ENCODE results near the gene CNNM4.

Gene CNNM4

DNA sequence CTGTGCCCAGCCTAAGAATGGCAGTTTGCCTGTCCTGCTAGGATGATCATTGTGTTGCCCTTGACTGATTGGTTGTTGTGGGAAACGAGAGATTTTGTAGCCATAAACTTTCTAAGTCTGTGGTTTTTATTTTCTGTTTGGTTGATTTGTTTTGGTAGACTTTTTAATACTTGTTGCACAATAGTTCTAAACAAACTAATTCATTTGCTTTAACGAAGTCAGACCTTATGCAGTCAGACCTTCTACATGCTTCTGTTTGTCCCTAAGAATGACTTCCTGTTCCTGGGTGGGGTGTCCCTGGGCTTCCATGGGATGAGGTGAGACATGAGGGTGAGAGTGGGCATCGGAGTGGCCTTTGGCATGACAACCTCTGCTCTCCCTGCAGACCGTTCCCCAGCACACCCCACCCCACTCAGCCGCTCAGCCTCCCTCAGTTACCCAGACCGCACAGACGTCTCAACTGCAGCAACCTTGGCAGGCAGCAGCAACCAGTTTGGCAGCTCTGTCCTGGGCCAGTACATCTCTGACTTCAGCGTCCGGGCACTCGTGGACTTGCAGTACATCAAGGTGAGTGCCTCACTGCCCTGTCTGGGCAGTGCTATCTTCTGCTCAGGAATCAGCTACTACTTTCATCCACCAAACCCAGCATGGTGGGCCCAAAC, 47.6 kb downstream of the CNNM4 start:
- H3K9me3 ChIP-seq: no peaks in the 10 kb centered on the region; the same call in 1 of the 2 replicates
- TF ChIP-seq Cebpa-rat (IDR thresholded peaks at IDR 0.05): no peak
- H4K20me1 ChIP-seq: no peaks in the 10 kb centered on the region
- no peak overlapping the region for H3K9ac ChIP-seq
- H3K4me2 ChIP-seq: no peak overlapping the region
- no peaks in the 10 kb centered on the region for H3K27me3 ChIP-seq
- peaks cover 25% of the 10 kb centered on the region for H3K4me1 ChIP-seq
- H3K36me3 ChIP-seq: peaks cover 46% of the 10 kb centered on the region
- no peak overlapping the region for H3K27ac ChIP-seq
- H3K4me3 ChIP-seq: no peak overlapping the region

DNA sequence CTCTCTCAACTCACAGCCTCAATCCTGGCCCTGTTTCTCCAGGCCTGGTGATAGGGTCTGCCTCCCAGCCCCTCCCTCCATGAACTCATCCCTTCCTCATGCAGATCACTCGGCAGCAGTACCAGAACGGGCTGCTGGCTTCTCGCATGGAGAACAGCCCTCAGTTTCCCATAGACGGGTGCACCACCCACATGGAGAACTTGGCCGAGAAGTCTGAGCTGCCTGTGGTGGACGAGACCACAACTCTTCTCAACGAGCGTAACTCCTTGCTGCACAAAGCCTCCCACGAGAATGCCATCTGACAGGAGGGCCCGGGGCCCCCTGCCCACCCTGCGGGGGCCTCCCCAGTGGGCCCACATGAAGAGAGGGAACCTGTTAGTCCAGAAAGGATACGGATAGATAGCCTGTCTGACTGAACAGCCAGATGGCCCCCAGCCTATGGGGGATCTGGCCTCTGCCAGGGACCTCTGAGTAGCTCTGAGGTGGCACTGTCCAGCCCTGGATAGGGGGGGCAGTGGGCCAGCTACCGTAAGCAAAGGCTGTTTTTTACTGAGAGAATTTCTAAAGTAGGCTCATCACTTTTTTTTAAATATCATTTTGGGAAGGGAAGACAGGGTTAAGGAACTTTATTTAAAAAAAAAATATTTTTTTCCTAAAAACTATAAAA, 48.6 kb downstream of the CNNM4 start:
- no peaks in the 10 kb centered on the region for H4K20me1 ChIP-seq

DNA sequence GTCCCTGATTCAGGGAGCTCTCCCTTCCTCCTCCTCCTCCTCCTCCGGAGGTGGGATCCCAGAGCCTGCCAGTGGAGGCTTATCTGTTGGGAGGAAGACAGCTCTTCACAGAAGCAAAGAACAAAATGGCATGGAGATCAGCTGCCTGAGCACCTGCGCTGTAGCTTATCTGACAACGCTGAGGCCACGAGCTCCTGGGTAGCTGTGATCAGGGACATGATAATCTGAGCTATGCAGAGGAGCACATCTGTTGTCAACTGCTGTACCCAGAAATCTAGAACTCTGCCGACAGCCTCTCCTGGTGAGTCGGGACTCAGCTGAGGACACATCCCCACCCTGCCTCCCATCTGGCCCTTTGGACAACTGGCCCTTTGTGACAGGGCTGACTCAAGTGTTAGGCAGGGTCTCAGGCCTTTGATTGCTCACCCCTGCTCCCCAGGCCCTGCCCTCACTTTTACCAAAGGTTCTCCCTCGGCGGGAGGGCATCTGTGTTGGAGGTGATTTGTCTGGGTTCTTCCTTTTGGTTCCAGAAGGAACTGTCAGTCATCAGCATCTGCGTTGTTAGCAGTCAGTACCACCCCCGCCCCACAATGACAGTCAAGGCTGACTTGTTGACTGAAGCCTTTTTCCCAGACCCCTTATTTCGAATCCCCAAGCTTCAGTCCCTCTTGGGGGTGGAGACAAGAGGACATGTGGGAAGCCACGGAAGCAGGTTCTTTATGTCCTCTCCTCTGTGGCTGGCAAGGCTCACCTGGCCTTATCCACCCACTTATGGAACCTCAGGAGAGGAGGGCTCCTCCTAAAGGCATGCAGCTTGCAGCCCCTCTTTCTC, 49.5 kb downstream of the CNNM4 start:
- no peak for TF ChIP-seq Cebpa-rat (IDR thresholded peaks at IDR 0.05)
- H3K9ac ChIP-seq: no peak overlapping the region
- H4K20me1 ChIP-seq: no peaks in the 10 kb centered on the region
- H3K27me3 ChIP-seq: no peaks in the 10 kb centered on the region
- H3K4me1 ChIP-seq: peaks cover 28% of the 10 kb centered on the region
- no peaks in the 10 kb centered on the region for H3K9me3 ChIP-seq
- no peak overlapping the region for H3K27ac ChIP-seq
- peaks cover 35% of the 10 kb centered on the region for H3K36me3 ChIP-seq
- no peak overlapping the region for H3K4me3 ChIP-seq
- H3K4me2 ChIP-seq: no peak overlapping the region

More for the DNA sequence above, 48.6 kb downstream of the CNNM4 start:
- no peaks in the 10 kb centered on the region; the same call in 1 of the 2 replicates for H3K9me3 ChIP-seq
- peaks cover 25% of the 10 kb centered on the region for H3K4me1 ChIP-seq
- peaks cover 40% of the 10 kb centered on the region for H3K36me3 ChIP-seq
- no peaks in the 10 kb centered on the region for H3K27me3 ChIP-seq
- TF ChIP-seq Cebpa-rat (IDR thresholded peaks at IDR 0.05): no peak
- H3K27ac ChIP-seq: no peak overlapping the region
- H3K4me3 ChIP-seq: no peak overlapping the region
- no peak overlapping the region for H3K9ac ChIP-seq
- H3K4me2 ChIP-seq: no peak overlapping the region

GRCh38 chr2:96810783-96811192, 50.1 kb downstream of the CNNM4 start:
- Histone ChIP-seq H3K27ac (no peak overlapping the region), H3K4me3 (no peak overlapping the region), H3K27me3 (no peaks in the 10 kb centered on the region), H3K36me3 (peaks cover 35% of the 10 kb centered on the region), H3K9me3 (no peaks in the 10 kb centered on the region), H3K4me2 (no peak overlapping the region), H3K4me1 (peaks cover 31% of the 10 kb centered on the region), H3K9ac (no peak overlapping the region), H4K20me1 (no peaks in the 10 kb centered on the region)
- no peak for TF ChIP-seq Cebpa-rat (IDR thresholded peaks at IDR 0.05)

DNA sequence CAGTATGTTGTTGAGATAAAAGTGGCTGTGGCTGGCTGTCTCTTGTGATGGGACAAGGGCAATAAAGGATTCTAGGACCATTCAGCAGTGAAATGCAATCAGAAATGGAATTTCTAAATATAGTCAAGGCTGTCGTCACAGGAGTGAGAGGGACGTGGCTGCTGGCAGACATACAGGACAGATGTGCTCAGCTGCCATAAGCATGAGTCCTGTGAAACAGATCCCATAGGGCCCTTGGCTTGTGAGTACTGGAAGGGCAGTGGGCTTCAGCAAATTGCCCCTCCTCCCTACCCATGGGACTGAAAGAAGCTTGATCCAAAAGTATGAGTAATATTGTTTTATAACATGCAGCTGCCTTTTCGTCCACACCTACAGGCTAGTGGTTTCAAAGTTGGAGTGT, 51.2 kb downstream of the CNNM4 start:
- TF ChIP-seq Cebpa-rat (IDR thresholded peaks at IDR 0.05): no peak
- Histone ChIP-seq H3K9ac (no peak overlapping the region), H3K4me1 (peaks cover 22% of the 10 kb centered on the region), H3K4me3 (no peak overlapping the region), H3K9me3 (no peaks in the 10 kb centered on the region), H3K4me2 (peak overlapping the region; percentile 39), H3K27ac (no peak overlapping the region), H4K20me1 (peaks cover 3% of the 10 kb centered on the region), H3K27me3 (no peaks in the 10 kb centered on the region), H3K36me3 (peaks cover 35% of the 10 kb centered on the region)

DNA sequence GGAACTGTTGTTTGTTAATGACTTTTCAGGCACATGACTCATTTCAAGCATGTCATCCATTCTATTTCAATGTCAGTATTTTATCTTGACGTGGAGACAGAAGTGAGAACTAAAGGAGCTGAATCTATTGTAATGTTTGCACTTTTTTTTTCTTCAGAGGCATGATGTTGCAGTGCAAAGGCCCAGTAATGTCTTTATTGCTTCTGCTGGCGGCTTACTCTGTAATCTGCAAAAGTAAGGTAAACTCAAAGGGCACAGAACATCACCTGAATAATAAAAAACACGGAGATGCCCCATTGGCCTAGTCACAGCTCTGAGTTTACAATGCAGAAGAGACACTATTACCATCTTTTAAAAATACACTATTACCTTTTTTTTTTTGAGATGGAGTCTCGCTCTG, 53.0 kb downstream of the CNNM4 start:
- Histone ChIP-seq H3K27ac (no peak overlapping the region), H3K4me2 (no peak overlapping the region), H3K4me1 (peaks cover 37% of the 10 kb centered on the region), H3K9ac (no peak overlapping the region), H3K36me3 (peaks cover 31% of the 10 kb centered on the region), H3K9me3 (no peaks in the 10 kb centered on the region), H3K27me3 (no peaks in the 10 kb centered on the region), H4K20me1 (peaks cover 20% of the 10 kb centered on the region), H3K4me3 (no peak overlapping the region)
- TF ChIP-seq Cebpa-rat (IDR thresholded peaks at IDR 0.05): no peak

DNA sequence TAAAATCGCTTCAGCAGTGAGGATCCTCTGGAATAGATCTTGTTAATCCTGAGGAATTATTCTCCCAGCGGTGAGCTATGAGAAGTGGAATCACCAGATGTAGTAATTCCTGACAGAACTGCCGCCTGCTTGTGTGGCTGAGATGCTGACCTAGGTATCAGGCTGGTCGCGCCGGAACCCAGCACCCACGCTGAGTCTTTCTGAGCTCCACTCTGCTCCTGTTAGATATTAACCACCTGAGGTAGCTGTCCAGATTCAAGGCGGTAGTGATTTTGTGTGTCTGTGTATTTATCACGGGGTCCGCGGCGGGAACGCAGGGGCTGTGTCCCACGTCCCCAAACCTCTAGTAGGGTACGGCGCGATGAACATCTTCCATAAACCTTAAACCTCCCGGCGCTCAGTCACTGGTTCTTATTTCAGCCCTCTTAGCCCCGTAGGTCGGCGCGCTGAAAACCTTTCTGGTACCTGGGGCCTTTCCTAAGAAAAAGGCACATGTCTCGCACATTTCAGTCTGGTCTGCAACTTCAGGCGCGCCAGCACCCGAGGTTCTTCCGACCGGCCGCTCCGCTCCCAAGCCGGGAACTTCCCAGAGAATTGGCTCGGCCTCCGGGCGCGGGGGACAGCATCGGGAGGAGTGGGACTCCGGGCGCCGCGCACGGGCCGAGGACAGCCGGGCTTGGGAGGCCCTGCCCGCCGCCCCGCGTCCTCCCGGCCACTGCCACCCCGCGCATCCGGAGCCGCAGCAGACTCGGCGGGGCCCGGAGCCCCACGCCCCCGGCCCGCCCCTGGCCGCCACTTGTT, 54.8 kb downstream of the CNNM4 start:
- Histone ChIP-seq H3K27ac (no peak overlapping the region), H3K4me3 (peak overlapping the region; percentile 84), H3K4me2 (peak overlapping the region; percentile 84), H3K9ac (peak overlapping the region; percentile 84), H3K27me3 (no peaks in the 10 kb centered on the region), H3K9me3 (no peaks in the 10 kb centered on the region), H3K4me1 (peaks cover 55% of the 10 kb centered on the region), H4K20me1 (peaks cover 39% of the 10 kb centered on the region), H3K36me3 (peaks cover 23% of the 10 kb centered on the region)
- no peak for TF ChIP-seq Cebpa-rat (IDR thresholded peaks at IDR 0.05)

DNA sequence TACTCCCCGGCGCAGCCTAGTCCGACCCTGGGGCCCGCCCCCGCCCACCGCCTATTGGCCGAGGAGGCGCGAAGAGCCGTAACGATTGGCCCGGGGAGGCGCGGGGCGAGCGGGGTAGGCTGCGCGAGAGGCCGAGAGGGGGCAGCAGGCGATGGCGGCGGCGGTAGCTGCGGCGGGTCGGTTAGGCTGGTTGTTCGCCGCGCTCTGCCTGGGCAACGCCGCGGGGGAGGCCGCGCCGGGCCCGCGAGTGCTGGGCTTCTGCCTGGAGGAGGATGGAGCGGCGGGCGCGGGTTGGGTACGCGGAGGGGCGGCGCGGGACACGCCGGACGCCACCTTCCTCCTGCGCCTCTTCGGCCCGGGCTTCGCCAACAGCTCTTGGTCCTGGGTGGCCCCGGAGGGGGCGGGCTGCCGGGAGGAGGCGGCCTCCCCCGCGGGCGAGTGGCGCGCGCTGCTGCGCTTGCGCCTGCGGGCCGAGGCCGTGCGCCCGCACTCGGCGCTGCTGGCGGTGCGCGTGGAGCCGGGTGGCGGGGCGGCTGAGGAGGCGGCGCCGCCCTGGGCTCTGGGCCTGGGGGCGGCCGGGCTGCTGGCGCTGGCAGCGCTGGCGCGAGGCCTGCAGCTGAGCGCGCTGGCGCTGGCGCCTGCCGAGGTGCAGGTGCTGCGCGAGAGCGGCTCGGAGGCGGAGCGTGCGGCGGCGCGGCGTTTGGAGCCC, 55.6 kb downstream of the CNNM4 start, which contains the start of gene CNNM3:
Gene CNNM3 (plus strand): TSS at position 142 of the 709 bp plus-strand sequence. CDS start 10 bp downstream, at position 152.
- H3K27me3 ChIP-seq: no peaks in the 10 kb centered on the region
- H3K36me3 ChIP-seq: peaks cover 26% of the 10 kb centered on the region
- H3K9ac ChIP-seq: peak within 1 kb of the TSS; percentile 84
- peaks cover 46% of the 10 kb centered on the region for H4K20me1 ChIP-seq
- peak within 1 kb of the TSS; percentile 84 for H3K4me3 ChIP-seq
- peak within 1 kb of the TSS; percentile 83 for H3K27ac ChIP-seq
- no peaks in the 10 kb centered on the region for H3K9me3 ChIP-seq
- no peak for TF ChIP-seq Cebpa-rat (IDR thresholded peaks at IDR 0.05)
- peak within 1 kb of the TSS; percentile 100 for H3K4me2 ChIP-seq
- peaks cover 62% of the 10 kb centered on the region for H3K4me1 ChIP-seq
